ENCODE results near the gene TMIGD1. TPM values are rescaled to one million over a fixed set of nuclear protein-coding genes. Genes with fewer than 3 reads are reported as not detected.
"Not testable (repeated sequence)": the region's sequence is repeated elsewhere in the genome, so short reads cannot be mapped to it uniquely, and the experiment has no call there.

TMIGD1 gene
- total RNA-seq, 1 donor from 2014 or later = not detected

DNA sequence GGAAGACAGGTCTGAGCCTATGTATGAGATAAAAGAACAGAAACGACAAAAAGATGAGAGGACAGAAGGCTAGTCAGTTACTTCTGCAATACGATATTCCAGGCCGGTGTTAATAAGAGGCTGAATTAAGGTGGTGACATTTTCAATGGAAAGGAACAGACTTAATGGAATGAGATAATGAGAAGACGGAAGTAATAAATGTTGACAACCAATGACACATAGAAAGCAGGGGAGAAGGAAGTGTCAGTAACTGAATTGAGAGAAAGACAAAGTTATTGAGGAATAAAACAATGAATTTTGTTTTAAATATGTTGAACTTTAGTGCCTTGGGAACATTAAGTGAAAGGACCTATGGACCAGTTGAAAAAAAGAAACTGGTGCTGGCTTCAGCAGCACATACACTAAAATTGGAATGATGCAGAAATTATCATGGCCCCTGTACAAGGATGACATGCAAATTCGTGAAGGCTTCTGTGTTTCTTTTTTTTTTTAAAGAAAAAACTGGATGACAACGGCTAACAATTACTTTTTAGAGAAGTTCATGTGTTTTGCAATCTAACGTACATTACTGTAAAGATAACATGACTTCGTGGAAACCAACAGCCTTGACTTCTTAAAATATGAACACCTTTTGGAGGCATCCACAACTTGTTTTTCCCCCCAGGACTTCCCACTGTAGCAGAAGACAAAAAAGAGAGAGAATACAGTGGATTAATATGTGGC lies 26.4 kb upstream of the TMIGD1 start:
- intact Hi-C loops (cut with micrococcal nuclease) = no loop called here

- intact Hi-C loops (cut with micrococcal nuclease) = no loop called here
These were observed 24.4 kb upstream of the TMIGD1 start for GRCh38 chr17:30358055-30358760.

DNA sequence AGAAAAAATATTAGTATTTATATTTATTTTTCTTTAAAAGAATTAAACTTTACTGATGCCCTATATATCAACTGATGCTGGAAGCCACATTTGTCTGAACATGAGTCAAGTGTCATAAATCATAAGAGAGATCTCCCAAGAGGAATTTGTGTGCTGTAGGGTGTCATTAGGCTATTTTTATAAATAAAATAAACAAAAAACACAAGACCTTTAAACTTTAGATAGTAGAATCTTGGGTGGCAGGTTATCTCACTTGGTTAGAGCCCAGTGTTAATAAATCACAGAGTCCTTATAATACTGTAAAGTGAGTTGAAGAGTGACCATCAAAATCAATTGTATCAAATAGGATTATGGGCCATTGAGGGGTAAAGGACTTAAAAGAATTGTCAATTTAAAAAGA lies 23.6 kb upstream of the TMIGD1 start:
- intact Hi-C loops (cut with micrococcal nuclease) = no loop called here

DNA sequence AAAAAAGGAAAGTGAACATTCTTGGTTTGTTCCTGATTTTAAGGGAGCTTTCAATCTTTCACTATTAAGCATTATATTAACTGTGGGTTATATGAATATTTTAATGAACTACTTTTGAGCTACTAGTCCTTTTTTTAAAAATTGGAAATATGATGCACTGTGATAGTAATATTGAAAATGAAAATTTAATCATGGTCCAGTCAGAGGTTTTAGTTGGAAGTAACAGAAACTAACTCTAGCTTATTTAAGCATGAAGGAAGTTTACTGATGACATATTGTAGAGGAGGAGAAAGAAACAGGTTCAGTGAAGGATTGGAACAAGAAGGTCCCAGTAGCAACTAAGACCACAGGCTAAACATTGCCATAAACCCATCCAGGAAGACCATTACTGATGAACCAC lies 20.8 kb upstream of the TMIGD1 start:
- intact Hi-C loops (cut with micrococcal nuclease) = no loop called here

DNA sequence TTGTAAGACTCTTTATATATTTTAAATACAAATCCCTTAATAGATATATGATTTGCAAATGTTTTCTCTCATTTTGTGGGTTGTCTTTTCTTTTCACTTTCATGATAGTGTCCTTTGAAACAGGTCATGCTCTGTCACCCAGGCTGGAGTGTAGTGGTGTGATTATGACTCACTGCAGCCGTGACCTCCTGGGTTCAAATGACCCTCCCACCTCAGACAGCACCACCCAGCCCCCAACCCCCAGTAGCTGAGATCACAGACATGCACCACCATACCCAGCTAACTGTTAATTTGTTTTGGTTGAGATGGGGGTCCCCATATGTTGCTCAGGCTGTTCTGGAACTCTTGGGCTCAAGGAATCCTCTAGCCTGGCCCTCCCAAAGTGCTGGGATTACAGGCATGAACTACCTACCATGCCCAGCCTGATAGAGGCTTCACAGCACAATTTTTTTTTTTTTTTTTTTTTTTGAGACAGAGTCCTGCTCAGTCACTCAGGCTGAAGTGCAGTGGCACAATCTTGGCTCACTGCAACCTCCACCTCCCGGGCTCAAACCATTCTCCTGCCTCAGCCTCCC lies 18.5 kb upstream of the TMIGD1 start:
- intact Hi-C loops (cut with micrococcal nuclease) = no loop called here

- intact Hi-C loops (cut with micrococcal nuclease) = no loop called here
These were observed 17.9 kb upstream of the TMIGD1 start for GRCh38 chr17:30351735-30352134.

- intact Hi-C loops (cut with micrococcal nuclease) = not testable (repeated sequence)
These were observed 17.4 kb upstream of the TMIGD1 start for GRCh38 chr17:30351263-30351662.

DNA sequence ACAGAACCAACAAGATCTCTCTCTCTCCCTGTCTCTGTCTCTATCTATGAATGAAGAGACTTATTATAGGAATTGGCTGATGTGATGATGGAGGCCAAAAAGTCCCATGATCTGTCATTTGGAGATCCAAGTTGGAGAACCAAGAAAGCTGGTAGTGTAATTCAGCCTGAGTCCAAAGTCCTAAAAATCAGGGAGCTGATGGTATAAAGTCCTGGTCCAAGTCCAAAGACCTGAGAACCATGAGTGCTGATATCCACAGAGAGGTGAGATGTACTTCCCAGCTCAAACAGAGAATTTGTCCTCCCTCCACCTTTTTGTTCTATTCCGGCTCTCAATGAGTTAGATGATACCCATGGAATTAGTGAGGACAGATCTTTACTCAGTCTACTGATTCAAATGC lies 15.4 kb upstream of the TMIGD1 start:
- intact Hi-C loops (cut with micrococcal nuclease) = no loop called here

GRCh38 chr17:30347488-30347887 lies 13.6 kb upstream of the TMIGD1 start:
- intact Hi-C loops (cut with micrococcal nuclease) = no loop called here

DNA sequence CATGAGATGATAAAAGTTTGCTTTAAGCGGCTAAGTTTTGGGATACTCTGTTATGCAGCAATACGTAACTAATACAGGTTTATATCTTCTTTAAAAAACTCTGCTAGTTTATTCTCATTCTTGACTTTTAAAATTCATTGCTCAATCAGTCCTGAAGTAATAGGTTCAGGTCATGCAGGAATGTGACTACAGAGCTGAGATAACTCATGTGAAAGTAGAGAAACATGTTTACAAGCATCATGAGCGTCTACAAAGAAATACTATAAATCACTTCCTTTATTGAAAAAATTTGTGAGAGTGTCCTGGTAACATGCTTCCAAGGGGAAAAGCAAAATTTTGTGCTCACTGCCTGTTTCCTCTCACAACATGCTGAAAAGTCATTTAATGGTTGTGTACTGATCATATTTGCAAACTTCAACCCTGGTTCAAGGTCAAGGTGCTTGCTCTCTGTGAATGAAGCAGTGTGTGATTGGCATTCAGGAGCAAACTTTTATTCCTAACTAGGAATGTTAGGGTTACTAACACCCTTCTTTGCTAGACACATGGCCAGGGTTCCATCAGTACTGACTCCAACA lies 12.5 kb upstream of the TMIGD1 start:
- intact Hi-C loops (cut with micrococcal nuclease) = no loop called here

DNA sequence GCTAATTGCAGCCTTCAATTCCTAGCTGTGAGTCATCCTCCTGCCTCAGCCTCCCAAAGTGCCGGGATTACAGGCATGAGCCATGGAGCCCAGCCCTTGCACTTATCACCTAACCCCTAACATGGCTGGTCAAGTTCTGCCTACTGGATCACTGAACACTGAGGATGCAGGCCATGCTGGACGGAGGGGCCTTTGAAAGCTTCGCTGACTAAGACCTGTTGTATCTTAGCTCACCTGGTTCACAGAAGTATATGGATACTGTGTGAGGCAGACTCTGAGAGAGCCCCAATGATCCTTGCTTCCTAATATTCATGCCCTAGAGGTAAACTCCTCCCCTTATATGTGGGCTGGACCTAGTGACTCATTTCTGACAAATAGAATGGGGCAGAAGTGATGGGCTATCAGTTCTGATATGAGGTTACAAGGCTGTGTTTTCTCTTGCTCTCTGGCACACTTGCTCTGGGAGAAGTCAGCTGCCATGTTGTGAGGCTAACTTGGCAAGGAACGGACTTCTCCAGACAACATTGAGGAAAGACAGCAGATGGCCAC lies 11.7 kb upstream of the TMIGD1 start:
- intact Hi-C loops (cut with micrococcal nuclease) = no loop called here

DNA sequence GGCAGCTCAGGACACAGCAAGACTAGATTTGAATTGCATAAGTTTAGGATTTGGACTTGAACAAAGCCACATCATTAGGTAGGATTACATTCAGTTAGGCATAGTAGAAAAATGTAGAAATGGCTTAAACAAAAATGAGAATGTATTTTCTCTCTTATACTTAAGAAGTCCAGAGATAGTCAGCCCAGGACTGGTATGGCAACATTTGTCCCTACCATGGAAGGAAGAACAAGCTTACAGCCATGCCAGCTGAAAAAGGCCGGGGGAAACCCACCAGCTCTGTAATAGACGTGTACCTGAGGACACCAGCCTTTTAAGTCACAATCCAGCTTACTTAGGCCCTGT lies 11.2 kb upstream of the TMIGD1 start:
- intact Hi-C loops (cut with micrococcal nuclease) = no loop called here

DNA sequence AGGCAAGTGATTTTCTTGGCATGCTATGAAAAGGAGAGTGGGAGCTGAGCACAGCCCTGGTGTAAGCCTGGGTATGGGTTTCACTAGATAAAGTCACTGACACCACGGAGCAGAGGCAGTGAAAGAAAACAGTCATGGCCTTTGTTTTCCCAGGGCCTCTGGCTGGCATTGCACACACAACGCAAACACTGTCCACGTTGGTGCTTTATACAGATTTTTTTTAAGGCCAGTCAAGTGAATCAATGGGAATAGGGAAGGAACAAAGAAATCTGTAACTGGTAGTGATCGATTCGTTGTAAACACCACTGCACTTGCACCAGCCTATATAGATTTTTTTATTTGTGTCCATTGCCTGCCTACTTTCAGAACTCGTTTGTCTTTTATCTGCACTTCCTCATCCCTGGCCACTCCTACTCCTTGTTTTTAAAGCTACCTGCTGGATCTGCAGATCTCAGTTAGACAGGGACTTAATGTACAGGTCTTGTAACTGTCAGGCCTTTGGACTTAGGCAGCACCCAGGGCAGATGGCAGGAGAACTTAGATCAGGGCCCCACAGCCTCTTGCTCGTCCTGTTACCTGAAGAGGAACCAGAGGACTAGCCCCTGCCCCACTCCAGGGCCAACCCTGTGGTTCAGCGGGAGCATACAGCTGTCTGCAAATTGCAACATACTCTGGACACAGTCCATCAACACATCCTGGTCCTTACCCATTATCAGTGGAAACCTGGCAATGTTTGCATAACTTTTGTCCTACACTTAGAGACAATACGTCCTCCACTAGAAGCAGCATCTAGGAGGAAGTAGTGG lies 10.6 kb upstream of the TMIGD1 start:
- intact Hi-C loops (cut with micrococcal nuclease) = loop anchor here (5.0 kb wide), 1 partner anchor 373 kb away; no protein-coding TSS in a partner anchor

GRCh38 chr17:30343796-30344195 lies 9.9 kb upstream of the TMIGD1 start:
- intact Hi-C loops (cut with micrococcal nuclease) = loop anchor here (5.0 kb wide), 1 partner anchor 374 kb away; no protein-coding TSS in a partner anchor

DNA sequence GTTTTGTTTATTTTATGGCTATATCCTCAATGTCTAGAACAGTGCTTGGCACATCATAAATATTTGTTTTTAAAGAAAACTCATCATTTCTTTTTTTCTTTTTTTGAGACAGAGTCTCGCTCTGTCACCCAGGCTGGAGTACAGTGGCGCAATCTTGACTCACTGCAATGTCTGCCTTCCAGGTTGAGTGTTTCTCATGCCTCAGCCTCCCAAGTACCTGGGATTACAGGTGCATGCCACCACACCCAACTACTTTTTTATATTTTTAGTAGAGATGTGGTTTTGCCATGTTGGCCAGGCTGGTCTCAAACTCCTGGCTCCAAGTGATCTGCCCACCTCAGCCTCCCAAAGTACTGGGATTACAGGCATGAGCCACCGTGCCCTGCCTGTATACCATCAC lies 9.4 kb upstream of the TMIGD1 start:
- intact Hi-C loops (cut with micrococcal nuclease) = loop anchor here (5.0 kb wide), 1 partner anchor 374 kb away; no protein-coding TSS in a partner anchor

- intact Hi-C loops (cut with micrococcal nuclease) = loop anchor here (5.0 kb wide), 1 partner anchor 376 kb away; no protein-coding TSS in a partner anchor
These were observed 7.9 kb upstream of the TMIGD1 start for GRCh38 chr17:30341703-30342249.

GRCh38 chr17:30340801-30341356 lies 7.0 kb upstream of the TMIGD1 start:
- intact Hi-C loops (cut with micrococcal nuclease) = loop anchor here (1.0 to 5.0 kb wide), 4 partner anchors 23 to 376 kb away; partner anchors contain the start of gene CPD

GRCh38 chr17:30339086-30339485 lies 5.2 kb upstream of the TMIGD1 start:
- intact Hi-C loops (cut with micrococcal nuclease) = loop anchor here (5.0 kb wide), 1 partner anchor 312 kb away; no protein-coding TSS in a partner anchor

DNA sequence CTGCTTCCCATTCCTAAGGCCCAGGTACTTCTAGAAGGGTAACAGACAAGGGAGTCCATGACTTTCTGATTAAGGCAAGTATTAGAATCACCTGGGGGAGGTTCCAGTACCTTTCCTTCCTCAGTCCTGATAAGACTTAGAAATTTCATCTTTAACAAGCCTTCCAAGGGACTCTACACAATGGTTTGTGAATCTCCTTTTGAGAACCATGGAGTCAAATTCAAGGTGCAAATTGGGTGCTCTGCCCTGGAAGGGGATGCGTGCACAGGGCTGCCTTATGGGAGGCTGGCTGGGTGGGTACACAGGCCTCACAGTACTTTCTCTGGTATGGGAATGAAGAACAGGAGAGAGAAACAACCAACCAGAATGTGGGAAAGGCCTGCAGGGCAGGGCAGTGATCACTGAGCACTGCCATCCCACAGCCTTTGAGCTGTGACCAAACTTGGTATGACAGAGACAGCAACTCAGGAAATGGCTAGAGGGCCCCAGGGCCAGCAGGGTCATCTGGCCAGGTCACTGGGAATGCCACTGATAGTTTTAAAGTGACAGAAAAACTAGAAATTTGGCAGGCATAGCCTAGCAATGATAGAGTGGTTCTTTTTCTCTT lies 3.6 kb upstream of the TMIGD1 start:
- intact Hi-C loops (cut with micrococcal nuclease) = loop anchor here (5.0 kb wide), 1 partner anchor 310 kb away; no protein-coding TSS in a partner anchor

All from T-helper 1 cell treated with Interleukin-12 subunit alpha and Interleukin-12 subunit beta and Interleukin-4 antibody, amounts not matched to agents 30 ng/mL and 1 ng/mL, for 36 hours (primary cell).